ENCODE data around the gene ZNF827.

The ZNF827 gene

GRCh38 chr4:145766273-145766672, 172.3 kb downstream of the ZNF827 start:
- no peaks in the 10 kb centered on the region for H3K79me2 ChIP-seq
- no peaks in the 10 kb centered on the region for H3K36me3 ChIP-seq (ENCODE audit: control insufficient read depth, insufficient read depth, low read length)
- no peak for TF ChIP-seq CTCF (IDR thresholded peaks at IDR 0.05)

GRCh38 chr4:145763399-145763798, 175.2 kb downstream of the ZNF827 start:
- Histone ChIP-seq H3K4me2 (ENCODE audit: low read length) (no peak overlapping the region), H3K4me3 (ENCODE audit: low read depth, low read length) (no peak overlapping the region), H3K4me1 (no peaks in the 10 kb centered on the region), H2AFZ (no peak overlapping the region), H3K27ac (no peak overlapping the region), H3K9ac (no peak overlapping the region), H3K9me3 (ENCODE audit: control insufficient read depth, low read length) (no peaks in the 10 kb centered on the region), H3K36me3 (ENCODE audit: control insufficient read depth, insufficient read depth, low read length) (no peaks in the 10 kb centered on the region), H3K79me2 (no peaks in the 10 kb centered on the region), H3K27me3 (ENCODE audit: control insufficient read depth, insufficient read depth, low read length) (no peaks in the 10 kb centered on the region)
- TF ChIP-seq CTCF (IDR thresholded peaks at IDR 0.05), result no peak

More at GRCh38 chr4:145766273-145766672, 172.3 kb downstream of the ZNF827 start:
- Histone ChIP-seq H3K4me3 (ENCODE audit: low read depth, low read length) (no peak overlapping the region), H2AFZ (no peak overlapping the region), H3K9me3 (ENCODE audit: control insufficient read depth, low read length) (no peaks in the 10 kb centered on the region), H3K27me3 (ENCODE audit: control insufficient read depth, insufficient read depth, low read length) (no peaks in the 10 kb centered on the region), H3K9ac (no peak overlapping the region), H3K27ac (no peak overlapping the region), H3K4me2 (ENCODE audit: low read length) (no peak overlapping the region), H3K4me1 (no peaks in the 10 kb centered on the region)

GRCh38 chr4:145762719-145763118, 175.9 kb downstream of the ZNF827 start:
- H3K27me3 ChIP-seq (ENCODE audit: control insufficient read depth, insufficient read depth, low read length), result no peaks in the 10 kb centered on the region
- no peak overlapping the region for H3K9ac ChIP-seq
- no peak overlapping the region for H3K4me3 ChIP-seq (ENCODE audit: low read depth, low read length)
- H3K36me3 ChIP-seq (ENCODE audit: control insufficient read depth, insufficient read depth, low read length), result no peaks in the 10 kb centered on the region
- no peaks in the 10 kb centered on the region for H3K4me1 ChIP-seq
- TF ChIP-seq CTCF (IDR thresholded peaks at IDR 0.05), result no peak
- H3K4me2 ChIP-seq (ENCODE audit: low read length), result no peak overlapping the region
- no peaks in the 10 kb centered on the region for H3K79me2 ChIP-seq
- no peaks in the 10 kb centered on the region for H3K9me3 ChIP-seq (ENCODE audit: control insufficient read depth, low read length)
- no peak overlapping the region for H3K27ac ChIP-seq
- no peak overlapping the region for H2AFZ ChIP-seq

GRCh38 chr4:145760961-145761929, 177.4 kb downstream of the ZNF827 start:
- Histone ChIP-seq H3K79me2 (no peaks in the 10 kb centered on the region), H3K27me3 (ENCODE audit: control insufficient read depth, insufficient read depth, low read length) (no peaks in the 10 kb centered on the region), H3K9me3 (ENCODE audit: control insufficient read depth, low read length) (no peaks in the 10 kb centered on the region), H3K9ac (no peak overlapping the region), H3K4me2 (ENCODE audit: low read length) (no peak overlapping the region), H3K36me3 (ENCODE audit: control insufficient read depth, insufficient read depth, low read length) (no peaks in the 10 kb centered on the region), H2AFZ (no peak overlapping the region), H3K4me1 (no peaks in the 10 kb centered on the region), H3K27ac (no peak overlapping the region), H3K4me3 (ENCODE audit: low read depth, low read length) (no peak overlapping the region)
- no peak for TF ChIP-seq CTCF (IDR thresholded peaks at IDR 0.05)
